DMS53 treated with DMSO at 0.1 percent for 48 hours (cell line): ENCODE results near the gene SORCS2.

Experiments
- DNase-seq: peaks from one replicate; lab custom pipeline; 2025; ENCODE audit not compliant: unreplicated experiment; lab: John Stamatoyannopoulos, UW

SORCS2 gene

DNA sequence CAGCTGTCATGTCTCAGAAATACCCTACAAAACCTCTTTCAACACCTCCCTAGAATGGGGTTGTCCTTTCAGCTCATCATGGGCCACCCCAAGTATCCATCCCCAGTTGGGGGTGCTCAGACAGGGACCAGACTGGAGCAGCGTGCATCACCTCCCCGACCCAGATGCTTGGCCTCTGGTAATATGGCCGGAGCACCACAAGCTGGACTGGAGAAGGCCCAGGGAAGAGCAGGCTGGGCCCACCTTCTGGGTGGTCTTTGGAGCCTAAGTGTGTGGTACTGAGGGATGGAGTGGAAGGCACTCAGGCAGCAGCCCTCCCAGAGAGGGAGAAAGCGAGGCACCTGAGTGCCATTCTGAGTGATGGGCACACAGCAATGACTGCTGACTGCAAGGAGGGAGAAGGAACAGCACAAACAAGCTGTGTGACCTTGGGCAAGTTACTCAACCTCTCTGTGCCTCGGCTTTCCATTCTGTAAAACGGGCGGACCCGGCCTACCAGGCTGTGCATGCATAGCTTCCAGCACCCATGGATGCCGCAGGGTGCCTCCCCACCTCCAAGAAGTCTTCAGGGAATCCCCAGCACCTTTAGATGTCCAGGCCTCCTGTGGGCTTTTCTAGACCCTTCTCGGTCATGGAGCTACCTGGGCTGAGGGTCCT is 519.1 kb downstream of the SORCS2 start:
- DNase-seq, result no peak

DNA sequence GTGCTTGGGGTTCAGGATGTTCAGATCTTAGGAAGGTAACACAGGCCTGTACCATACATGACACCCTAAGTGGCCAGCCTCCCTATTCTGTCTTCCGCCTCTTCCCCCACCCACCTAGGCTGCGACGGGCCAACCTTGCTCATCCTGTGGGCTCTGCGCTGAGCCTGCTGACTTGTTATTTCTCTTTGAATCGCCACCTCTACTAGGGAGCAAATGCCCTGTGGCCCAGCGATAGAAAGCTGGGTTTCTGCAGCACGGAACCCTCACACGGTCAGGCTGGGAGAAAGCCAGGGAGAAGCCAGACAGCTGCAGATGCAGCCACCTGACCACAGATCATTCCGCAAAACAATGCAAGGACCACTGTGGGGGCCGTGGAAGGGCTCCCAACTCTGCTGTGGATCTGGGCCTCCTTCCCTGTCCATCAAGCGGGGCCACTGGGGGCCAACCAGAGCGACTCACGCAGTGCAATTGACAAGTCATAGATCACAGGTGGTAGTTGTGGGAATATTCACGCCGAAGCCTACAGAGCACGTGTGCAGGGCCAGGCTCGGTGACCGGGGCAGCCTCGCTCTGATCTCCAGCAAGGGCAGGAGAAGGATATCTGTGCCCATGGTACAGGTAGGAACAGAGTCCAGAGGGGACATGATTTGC is 519.8 kb downstream of the SORCS2 start:
- no peak for DNase-seq

DNA sequence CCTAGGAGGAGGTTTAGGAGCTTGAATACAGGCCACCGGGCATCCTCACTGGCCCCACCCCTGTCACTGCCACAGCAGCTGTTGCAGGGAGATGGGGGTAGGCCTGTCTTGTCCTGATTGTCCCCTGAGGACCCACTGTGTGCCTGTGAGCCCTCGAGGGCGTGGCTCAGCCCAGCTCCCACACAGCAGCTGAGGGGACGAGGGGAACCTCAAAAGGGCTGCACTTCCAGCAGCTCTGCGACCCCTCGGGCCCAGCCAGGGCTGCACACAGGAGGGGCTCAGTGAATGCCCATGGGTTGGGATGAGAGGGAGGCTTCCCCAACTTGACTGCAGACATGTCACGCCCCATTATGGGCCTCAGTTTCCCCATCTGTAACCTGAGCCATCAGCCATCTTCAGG is 521.4 kb downstream of the SORCS2 start:
- DNase-seq, result no peak

DNA sequence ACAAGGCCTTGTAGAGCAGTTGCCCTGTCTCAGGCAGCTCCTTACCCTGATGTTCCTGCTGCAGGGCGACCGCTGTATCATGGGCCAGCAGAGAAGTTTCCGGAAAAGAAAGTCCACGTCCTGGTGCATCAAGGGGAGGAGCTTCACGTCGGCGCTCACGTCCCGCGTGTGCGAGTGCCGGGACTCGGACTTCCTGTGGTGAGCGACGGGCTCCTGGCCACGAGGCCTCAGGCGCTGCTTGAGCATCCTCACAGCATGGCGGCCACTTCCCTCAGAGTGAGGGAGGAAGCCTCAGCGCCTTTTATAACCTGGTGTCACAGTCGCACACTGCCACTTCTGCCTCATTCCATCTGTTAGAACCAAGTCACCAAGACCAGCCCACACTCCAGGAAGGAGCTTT is 521.8 kb downstream of the SORCS2 start:
- no peak for DNase-seq

GRCh38 chr4:7714738-7715137 is 522.4 kb downstream of the SORCS2 start:
- DNase-seq, result no peak

- no peak for DNase-seq
These were observed 523.1 kb downstream of the SORCS2 start for GRCh38 chr4:7715271-7716009.

- DNase-seq, result no peak
These were observed 523.8 kb downstream of the SORCS2 start for GRCh38 chr4:7716010-7716721.

DNA sequence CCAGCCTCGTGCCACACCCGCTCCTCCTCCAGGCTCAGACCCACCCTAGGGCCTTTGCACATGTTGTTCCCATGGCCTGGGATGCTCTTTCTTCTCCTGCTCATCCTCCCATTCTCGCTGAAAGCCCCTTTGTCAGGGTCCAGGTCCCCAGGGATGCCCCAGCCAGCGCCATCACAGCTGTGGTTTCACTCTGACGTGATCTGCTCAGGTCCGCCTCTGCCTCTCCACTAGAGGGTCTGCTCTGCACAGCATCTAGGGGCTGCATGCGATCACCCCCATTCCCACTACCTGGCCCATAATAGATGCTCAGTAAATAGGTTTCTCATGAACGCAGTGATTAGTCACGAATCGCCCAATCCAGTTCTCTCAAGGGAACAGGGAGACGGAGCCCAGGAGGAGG is 524.8 kb downstream of the SORCS2 start:
- no peak for DNase-seq

DNA sequence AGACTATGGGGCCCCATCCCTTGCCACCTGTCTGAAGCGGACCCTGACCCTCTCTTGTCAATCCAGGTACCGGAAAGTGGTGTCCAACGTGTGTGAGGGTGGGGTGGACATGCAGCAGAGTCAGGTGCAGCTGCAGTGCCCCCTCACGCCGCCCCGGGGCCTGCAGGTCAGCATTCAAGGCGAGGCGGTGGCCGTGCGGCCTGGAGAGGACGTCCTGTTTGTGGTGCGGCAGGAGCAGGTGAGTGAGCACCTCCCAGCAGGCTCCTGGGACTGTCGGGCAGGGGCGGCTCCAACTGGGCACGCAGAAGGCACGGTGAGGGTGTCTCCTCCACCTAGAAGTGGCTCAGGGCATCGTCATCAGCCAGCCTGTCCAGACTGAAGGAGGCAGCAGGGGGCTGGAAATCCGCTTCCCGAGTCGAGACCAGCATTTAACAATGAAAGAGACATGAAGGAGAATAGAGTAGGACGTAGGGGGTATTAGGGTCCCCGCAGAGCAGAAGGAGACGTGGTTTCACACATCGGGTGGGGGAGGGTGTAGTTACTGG is 525.7 kb downstream of the SORCS2 start:
- no peak for DNase-seq

GRCh38 chr4:7719354-7720174 is 527.2 kb downstream of the SORCS2 start:
- DNase-seq, result peak; percentile 10

DNA sequence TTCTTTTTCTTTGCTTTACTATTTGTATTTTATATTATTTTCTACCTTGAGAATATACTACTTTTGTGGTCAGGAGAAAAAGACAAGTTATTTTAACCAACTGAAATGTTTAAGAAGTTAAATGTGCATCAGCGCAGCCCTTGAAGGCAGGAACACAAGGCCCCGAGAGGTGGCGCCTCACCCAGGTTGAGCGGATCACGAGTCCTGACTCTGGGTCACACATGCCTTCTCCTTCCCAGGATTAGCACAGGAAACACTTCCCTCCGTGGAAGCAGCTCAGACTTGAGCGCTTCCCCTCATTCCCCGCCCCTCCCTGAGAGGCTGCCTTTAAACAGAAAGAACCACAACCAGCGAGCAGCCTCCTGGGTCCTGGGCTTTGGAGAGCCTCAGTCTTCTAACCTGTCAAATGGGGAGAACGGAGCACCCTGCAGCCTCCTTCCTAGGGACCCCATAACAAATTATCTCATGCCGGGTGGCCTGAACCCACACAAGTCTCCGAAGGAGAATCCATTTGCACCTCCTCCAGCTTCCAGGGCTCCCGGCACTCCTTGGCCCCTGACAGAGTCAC is 529.7 kb downstream of the SORCS2 start:
- DNase-seq, result no peak

DNA sequence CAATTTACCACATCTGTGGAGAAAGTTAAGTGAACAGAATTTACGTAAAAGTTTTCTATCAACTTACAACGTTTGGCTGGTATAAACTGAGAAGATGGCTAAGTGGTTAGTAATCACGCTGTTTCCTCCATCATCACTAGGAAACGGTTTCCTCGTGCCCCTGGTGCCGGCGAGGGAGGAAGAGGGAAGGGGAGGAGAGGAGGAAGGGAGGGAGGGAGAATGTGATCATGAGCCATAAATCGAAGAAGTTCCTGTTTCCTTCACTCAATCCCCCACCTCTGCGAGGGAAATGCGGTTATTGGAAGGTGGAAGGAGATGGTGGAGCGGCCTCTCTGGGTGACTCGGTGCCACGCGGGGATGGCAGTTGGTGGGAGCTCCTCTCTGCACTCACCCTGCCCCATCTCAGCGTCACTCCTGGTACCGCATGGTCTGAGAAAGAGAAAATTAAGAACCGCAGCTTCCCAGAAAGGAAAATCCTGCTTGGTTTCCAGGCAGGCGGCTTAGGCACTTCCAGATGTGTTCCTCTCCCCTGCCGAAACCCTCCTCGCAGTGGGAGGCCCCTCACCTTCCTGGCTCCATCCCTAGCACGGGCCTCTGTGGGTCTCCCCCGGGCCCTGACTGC is 530.5 kb downstream of the SORCS2 start:
- no peak for DNase-seq

DNA sequence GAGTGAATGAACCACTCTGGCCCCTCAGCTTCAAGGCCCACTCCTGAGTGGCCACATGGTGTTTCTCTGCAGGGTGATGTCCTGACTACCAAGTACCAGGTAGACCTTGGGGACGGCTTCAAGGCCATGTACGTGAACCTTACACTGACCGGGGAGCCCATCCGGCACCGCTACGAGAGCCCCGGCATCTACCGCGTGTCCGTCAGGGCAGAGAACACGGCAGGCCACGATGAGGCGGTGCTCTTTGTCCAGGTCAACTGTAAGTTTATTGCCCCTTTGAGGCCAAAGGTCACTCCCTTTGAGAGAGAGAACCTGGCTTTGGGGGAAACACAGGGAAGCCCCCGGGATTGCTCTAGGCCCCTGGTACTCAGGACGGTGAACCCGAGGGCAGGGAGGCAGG is 531.3 kb downstream of the SORCS2 start:
- no peak for DNase-seq

DNA sequence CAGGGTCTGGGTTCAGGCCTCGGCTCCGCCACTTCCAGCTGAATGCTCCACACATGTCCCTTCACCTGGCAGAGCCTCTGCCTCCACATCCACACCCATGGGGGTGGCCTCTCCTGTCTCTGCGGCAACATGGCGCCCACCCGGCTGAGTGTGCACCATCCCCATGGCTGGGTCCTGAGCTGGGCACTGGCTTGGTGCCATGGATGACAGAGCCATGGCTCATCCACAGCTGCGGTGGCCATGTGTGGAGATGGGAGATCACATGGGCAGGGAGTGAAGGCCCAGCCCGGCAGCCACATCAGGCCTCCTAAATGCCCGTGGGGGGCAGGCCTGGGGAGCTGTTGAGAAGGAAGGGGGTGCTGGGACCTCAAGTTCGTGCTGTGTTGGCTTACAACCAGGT is 533.6 kb downstream of the SORCS2 start:
- no peak for DNase-seq

- no peak for DNase-seq
These were observed 534.5 kb downstream of the SORCS2 start for GRCh38 chr4:7726665-7727413.

DNA sequence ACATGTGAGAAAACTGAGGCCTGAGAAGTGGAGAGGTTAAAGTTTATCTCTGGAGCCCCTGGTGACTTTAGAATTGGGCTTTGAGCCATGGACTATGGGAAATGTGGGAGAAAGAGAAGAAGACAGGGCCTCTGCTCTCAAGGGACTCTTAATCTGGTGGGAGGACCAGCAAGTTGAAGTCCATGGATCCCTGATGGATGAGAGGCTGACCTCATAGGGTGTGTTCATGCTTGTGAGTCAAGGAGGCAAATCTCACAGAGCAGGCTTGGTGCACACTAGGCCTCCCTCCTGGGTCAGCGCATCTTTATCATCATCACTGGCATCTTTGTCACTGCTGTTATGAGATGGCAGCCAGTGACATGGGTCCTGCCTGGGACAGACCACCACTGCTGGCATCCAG is 535.4 kb downstream of the SORCS2 start:
- DNase-seq, result no peak

DNA sequence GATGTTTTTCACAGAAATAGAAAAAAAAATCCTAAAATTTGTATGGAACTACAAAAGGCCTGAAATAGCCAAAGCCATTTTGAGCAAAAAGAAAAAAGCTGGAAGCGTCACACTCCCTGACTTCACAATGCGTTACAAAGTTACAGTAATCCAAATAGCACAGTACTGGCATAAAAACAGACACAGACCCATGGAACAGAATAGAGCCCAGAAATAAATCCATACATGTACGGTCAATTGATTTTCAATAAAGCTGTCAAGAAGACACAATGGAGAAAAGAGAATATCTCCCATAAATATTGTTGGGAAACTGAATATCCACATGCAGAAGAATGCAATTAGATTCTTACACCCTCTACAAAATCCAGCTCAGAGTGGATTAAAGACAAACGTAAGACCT is 539.1 kb downstream of the SORCS2 start:
- no peak for DNase-seq

DNA sequence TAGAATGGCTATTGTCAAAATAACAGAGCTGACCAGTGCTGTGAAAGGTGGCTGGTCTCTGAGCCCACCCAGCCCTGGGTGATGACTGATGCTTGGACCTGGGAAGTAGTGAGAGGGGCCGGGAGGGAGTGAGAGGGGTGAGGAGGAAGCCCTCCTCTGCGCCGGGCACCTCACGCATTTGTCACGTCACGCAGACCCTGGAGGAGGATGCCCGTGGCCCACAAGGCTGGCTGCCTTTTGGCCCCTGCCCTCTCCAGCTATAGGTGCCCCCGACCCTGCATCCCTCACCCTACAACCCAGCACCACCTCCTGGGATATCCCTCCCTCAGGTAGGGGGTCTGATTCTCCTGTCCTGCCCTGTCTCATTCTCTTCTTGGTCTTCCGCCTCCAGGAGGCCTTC is 539.9 kb downstream of the SORCS2 start:
- DNase-seq, result no peak

DNA sequence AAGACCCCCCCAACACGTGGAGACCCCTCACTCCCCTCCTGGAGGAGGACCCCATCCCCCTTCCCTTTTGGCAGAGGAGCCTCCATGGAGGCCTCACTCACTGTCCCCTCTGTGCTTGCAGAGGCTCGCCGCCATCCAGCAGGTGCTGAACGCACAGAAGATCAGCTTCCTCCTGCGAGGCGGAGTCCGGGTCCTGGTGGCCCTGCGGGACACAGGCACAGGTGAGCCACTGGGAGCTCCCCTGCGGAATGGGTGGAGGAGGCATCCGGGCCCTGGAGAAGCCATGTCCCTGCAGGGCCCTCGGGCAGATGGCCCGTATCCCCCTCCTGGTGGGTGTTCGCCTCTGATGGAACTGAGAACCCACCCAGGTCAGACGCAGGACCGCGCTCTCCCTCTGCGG is 540.9 kb downstream of the SORCS2 start:
- no peak for DNase-seq
